Smooth muscle cell (in vitro differentiated cells): Measurements from ENCODE around the gene HMCN1. TPM values are rescaled to one million over a fixed set of nuclear protein-coding genes. Genes with fewer than 3 reads are reported as not detected.

ENCODE experiments used
- DNase-seq: peaks from one replicate; lab custom pipeline; 2025; ENCODE audit not compliant: unreplicated experiment; lab: John Stamatoyannopoulos, UW
- H2AFZ ChIP-seq: fragments of 200-600 bp; sonication (generic); 2 replicates; pipeline ENCODE4 v1.6.0; 2016; ENCODE audit warnings: antibody characterized with exemption, low read depth, mild to moderate bottlenecking
- H3F3A ChIP-seq: fragments of 200-600 bp; sonication (generic); 2 replicates; pipeline ENCODE4 v1.6.0; 2017; ENCODE audit warnings: antibody characterized with exemption, low read depth
- H3K27ac ChIP-seq: fragments of 200-600 bp; sonication (generic); 2 replicates; pipeline ENCODE4 v1.5.1; 2016; ENCODE audit warnings: low read depth, mild to moderate bottlenecking
- H3K27me3 ChIP-seq: fragments of 200-600 bp; sonication (generic); 2 replicates; pipeline ENCODE4 v1.6.1; 2016; ENCODE audit warnings: low read depth, mild to moderate bottlenecking
- H3K36me3 ChIP-seq: fragments of 200-600 bp; sonication (generic); 2 replicates; pipeline ENCODE4 v1.5.1; 2016; ENCODE audit warnings: low read depth
- H3K4me1 ChIP-seq: fragments of 200-600 bp; sonication (generic); 2 replicates; pipeline ENCODE4 v1.5.1; 2016; ENCODE audit warnings: low read depth
- H3K4me2 ChIP-seq: fragments of 200-600 bp; sonication (generic); 2 replicates; pipeline ENCODE4 v1.6.0; 2016; ENCODE audit warnings: mild to moderate bottlenecking
- H3K4me3 ChIP-seq: fragments of 200-600 bp; sonication (generic); 2 replicates; pipeline ENCODE4 v1.5.1; 2016; ENCODE audit warnings: mild to moderate bottlenecking
- H3K79me2 ChIP-seq: fragments of 200-600 bp; sonication (generic); 2 replicates; pipeline ENCODE4 v1.6.0; 2016; ENCODE audit warnings: low read depth, mild to moderate bottlenecking
- H3K9ac ChIP-seq: fragments of 200-600 bp; sonication (generic); 2 replicates; pipeline ENCODE4 v1.6.0; 2016; ENCODE audit warnings: low read depth
- H3K9me3 ChIP-seq: fragments of 200-600 bp; sonication (generic); replicated peaks from 2 replicates; pipeline ENCODE4 v1.5.1; 2016; ENCODE audit warnings: low read depth
- H4K20me1 ChIP-seq: fragments of 200-600 bp; sonication (generic); 2 replicates; pipeline ENCODE4 v1.6.0; 2016; ENCODE audit warnings: low read depth
- CTCF ChIP-seq: fragments of 200-600 bp; sonication (generic); IDR thresholded peaks from 2 replicates; pipeline ENCODE4 v1.5.1; 2017; ENCODE audit warnings: borderline replicate concordance, mild to moderate bottlenecking, antibody characterized with exemption; ENCODE audit not compliant: insufficient read depth, poor library complexity, severe bottlenecking
- WGBS: methylation state at CpG from one replicate; pipeline ENCODE4 v1.1.7; 2016; ENCODE audit warnings: low lambda C conversion rate; 5-methylcytosine and 5-hydroxymethylcytosine counted together
- polyA plus RNA-seq: library from polyadenylated mRNA; unstranded; fragments of >200 nt; fragmentation: Nextera tagmentation; extraction: Ambion mirVana; gene quantifications from 2 replicates; pipeline ENCODE4 v1.2.1, GENCODE V29; 2016
- total RNA-seq: library from RNA; depleted of rRNA; stranded (reverse); fragments of >200 nt; gene quantifications from 2 replicates; pipeline ENCODE4 v1.2.3, GENCODE V29; 2014

Gene HMCN1
- total and polyA plus RNA-seq, 2 experiments from 2014 or later: 18.9 to 118 TPM

- H3K9me3 ChIP-seq: peaks cover 7% of the 10 kb centered on the region
- H3K79me2 ChIP-seq: peaks cover 17% of the 10 kb centered on the region
- no peak overlapping the region for H3K9ac ChIP-seq
- DNase-seq: no peak
- no peaks in the 10 kb centered on the region for H3F3A ChIP-seq
- H3K4me2 ChIP-seq: peak overlapping the region; percentile 16
- 70% methylated on average over 1 of the region's 1 CpG for WGBS
- H4K20me1 ChIP-seq: no peaks in the 10 kb centered on the region
- peaks cover 3% of the 10 kb centered on the region for H3K36me3 ChIP-seq
- peak overlapping the region; percentile 63 for H3K27ac ChIP-seq
- no peaks in the 10 kb centered on the region for H3K27me3 ChIP-seq
- H3K4me1 ChIP-seq: peaks cover 24% of the 10 kb centered on the region
- H2AFZ ChIP-seq: no peak overlapping the region
- TF ChIP-seq CTCF: no peak
- no peak overlapping the region for H3K4me3 ChIP-seq
These were observed 69.0 kb downstream of the HMCN1 start for GRCh38 chr1:185803241-185803640.

- no peaks in the 10 kb centered on the region for H3K9me3 ChIP-seq
- H3F3A ChIP-seq: no peaks in the 10 kb centered on the region
- peak overlapping the region; percentile 63 for H3K27ac ChIP-seq
- no peaks in the 10 kb centered on the region for H3K36me3 ChIP-seq
- H3K4me1 ChIP-seq: peaks cover 24% of the 10 kb centered on the region
- H3K4me2 ChIP-seq: peak overlapping the region; percentile 61
- H3K27me3 ChIP-seq: no peaks in the 10 kb centered on the region
- H3K9ac ChIP-seq: no peak overlapping the region
- peaks cover 14% of the 10 kb centered on the region for H3K79me2 ChIP-seq
- H3K4me3 ChIP-seq: no peak overlapping the region
- H4K20me1 ChIP-seq: no peaks in the 10 kb centered on the region
- no peak overlapping the region for H2AFZ ChIP-seq
- no peak for TF ChIP-seq CTCF
- DNase-seq: no peak
These were observed 70.0 kb downstream of the HMCN1 start for GRCh38 chr1:185804206-185804605.

GRCh38 chr1:185804608-185805007 is 70.4 kb downstream of the HMCN1 start:
- peak overlapping the region; percentile 63 for H3K27ac ChIP-seq
- H3F3A ChIP-seq: no peaks in the 10 kb centered on the region
- H3K4me1 ChIP-seq: peaks cover 24% of the 10 kb centered on the region
- no peak for TF ChIP-seq CTCF
- H3K9me3 ChIP-seq: no peaks in the 10 kb centered on the region
- no peak overlapping the region for H3K9ac ChIP-seq
- H3K36me3 ChIP-seq: no peaks in the 10 kb centered on the region
- H4K20me1 ChIP-seq: no peaks in the 10 kb centered on the region
- peaks cover 15% of the 10 kb centered on the region for H3K79me2 ChIP-seq
- no peaks in the 10 kb centered on the region for H3K27me3 ChIP-seq
- 31% methylated on average over 3 of the region's 3 CpGs for WGBS
- H3K4me3 ChIP-seq: no peak overlapping the region
- no peak for DNase-seq
- H2AFZ ChIP-seq: no peak overlapping the region
- H3K4me2 ChIP-seq: peak overlapping the region; percentile 61

GRCh38 chr1:185807275-185807674 is 73.1 kb downstream of the HMCN1 start:
- Histone ChIP-seq H3K27ac (no peak overlapping the region), H3K9me3 (no peaks in the 10 kb centered on the region), H3K79me2 (peaks cover 9% of the 10 kb centered on the region), H3K4me3 (no peak overlapping the region), H3K36me3 (no peaks in the 10 kb centered on the region), H3F3A (no peaks in the 10 kb centered on the region), H4K20me1 (no peaks in the 10 kb centered on the region), H3K9ac (no peak overlapping the region), H2AFZ (no peak overlapping the region), H3K4me2 (no peak overlapping the region), H3K4me1 (peaks cover 24% of the 10 kb centered on the region), H3K27me3 (no peaks in the 10 kb centered on the region)
- no peak for DNase-seq
- no peak for TF ChIP-seq CTCF
